HCT116 (cell line): ENCODE data around the gene SDCCAG8. TPM values are rescaled to one million over a fixed set of nuclear protein-coding genes. Genes with fewer than 3 reads are reported as not detected.

ENCODE experiments used
- ATAC-seq: fragments of 200-7000 bp; cut with Tn5 transposase; 2 replicates; pipeline ENCODE4 v1.9.1; 2020; ENCODE audit warnings: mild to moderate bottlenecking, moderate library complexity
- BruUV-seq: library from RNA; stranded (reverse); fragments of 400-500 nt; replicated peaks from 2 replicates; lab custom pipeline; 2021; lab: Mats Ljungman, UMichigan
- CTCF ChIA-PET: fragments of 300-600 bp; sonication (Branson Sonifier 250); formaldehyde crosslinking; loops from one replicate; lab custom pipeline; 2021; ENCODE audit warnings: antibody characterized with exemption; lab: Charles Lee
- POLR2A ChIA-PET: fragments of 300-600, 350-600 bp; sonication (Branson Sonifier 250); formaldehyde crosslinking; loops from one replicate; lab custom pipeline; 2021; ENCODE audit warnings: antibody characterized with exemption; lab: Charles Lee
- RAD21 ChIA-PET, 2 experiments: fragments of 300-600 bp; sonication (Branson Sonifier 250); formaldehyde crosslinking; loops; one replicate each; lab custom pipeline; 2023; ENCODE audit warnings: low total read pairs in 2 of 2; ENCODE audit not compliant: uncharacterized antibody in 2 of 2, unreplicated experiment in 2 of 2, low non-redundant PET in 1 of 2; lab: Charles Lee
- DNase-seq: peaks from one replicate; pipeline ENCODE4 v3.0.0-alpha.2; 2010; ENCODE audit warnings: low read depth, low spot score
- H2AFZ ChIP-seq: fragments of 200-600 bp; shearing (Covaris generic), sonication (generic); 2 replicates; pipeline ENCODE4 v1.6.1; 2017; ENCODE audit warnings: low read depth, mixed run types, mixed read lengths, antibody characterized with exemption, low read length; ENCODE audit not compliant: poor library complexity, severe bottlenecking
- H3K27ac ChIP-seq: 2 replicates; pipeline ENCODE4 v1.5.1; 2012; ENCODE audit warnings: low read depth, low read length
- H3K27me3 ChIP-seq: fragments of 200-600 bp; sonication (generic); 2 replicates; pipeline ENCODE4 v1.6.1; 2016; ENCODE audit warnings: mixed run types, low read length, mixed read lengths; ENCODE audit not compliant: insufficient read depth
- H3K36me3 ChIP-seq, 2 experiments: fragments of 200-500 bp in 1 of 2; fragments of 200-600 bp in 1 of 2; sonication (Bioruptor generic) in 1 of 2; sonication (generic) in 1 of 2; 2 replicates each; pipeline versions ENCODE4 v1.5.1 to v1.6.1; 2014 to 2016; ENCODE audit warnings: low read length in 2 of 2, inconsistent platforms in 1 of 2, mixed read lengths in 1 of 2, mixed run types in 1 of 2; ENCODE audit not compliant: insufficient read depth in 2 of 2, control insufficient read depth in 1 of 2
- H3K4me1 ChIP-seq, 2 experiments: fragments of 200-600 bp in 1 of 2; sonication (generic) in 1 of 2; 2 replicates each; pipeline versions ENCODE4 v1.5.1 to v1.6.1; 2012 to 2017; ENCODE audit warnings: low read length in 2 of 2, inconsistent platforms in 1 of 2, mild to moderate bottlenecking in 1 of 2, mixed read lengths in 1 of 2, mixed run types in 1 of 2, moderate library complexity in 1 of 2; ENCODE audit not compliant: insufficient read depth in 2 of 2, control insufficient read depth in 1 of 2
- H3K4me2 ChIP-seq: fragments of 200-600 bp; sonication (generic); 2 replicates; pipeline ENCODE4 v1.6.1; 2017; ENCODE audit warnings: mixed run types, low read length, mixed read lengths
- H3K4me3 ChIP-seq, 2 experiments: fragments of 200-600 bp in 1 of 2; sonication (generic) in 1 of 2; replicated peaks in 1 of 2; 2 replicates each; pipeline ENCODE4 v1.5.1; 2011 to 2016; ENCODE audit warnings: low read length in 2 of 2, control low read depth in 1 of 2, low read depth in 1 of 2, mild to moderate bottlenecking in 1 of 2, mixed read lengths in 1 of 2, mixed run types in 1 of 2
- H3K79me2 ChIP-seq: fragments of 200-600 bp; sonication (generic); 2 replicates; pipeline ENCODE4 v1.6.1; 2017; ENCODE audit warnings: mild to moderate bottlenecking, mixed run types, low read length, moderate library complexity, mixed read lengths; ENCODE audit not compliant: insufficient read depth
- H3K9ac ChIP-seq: fragments of 200-600 bp; sonication (generic); 2 replicates; pipeline ENCODE4 v1.6.1; 2016; ENCODE audit warnings: low read length, mixed read lengths
- H3K9me2 ChIP-seq: fragments of 200-600 bp; sonication (generic), shearing (Covaris generic); 2 replicates; pipeline ENCODE4 v1.6.1; 2017; ENCODE audit warnings: mixed run types, mild to moderate bottlenecking, moderate library complexity; ENCODE audit not compliant: insufficient read depth
- H3K9me3 ChIP-seq, 2 experiments: fragments of 200-500 bp in 1 of 2; fragments of 200-600 bp in 1 of 2; sonication (Bioruptor generic) in 1 of 2; sonication (generic) in 1 of 2; 2 replicates each; pipeline ENCODE4 v1.6.1; 2014 to 2017; ENCODE audit warnings: low read length in 2 of 2, mixed read lengths in 2 of 2, inconsistent platforms in 1 of 2, low read depth in 1 of 2, mild to moderate bottlenecking in 1 of 2, mixed run types in 1 of 2, moderate library complexity in 1 of 2; ENCODE audit not compliant: control insufficient read depth in 1 of 2, insufficient read depth in 1 of 2
- H4K20me1 ChIP-seq: fragments of 200-600 bp; sonication (generic), shearing (Covaris generic); 2 replicates; pipeline ENCODE4 v1.6.1; 2017; ENCODE audit warnings: mixed run types, mild to moderate bottlenecking, moderate library complexity; ENCODE audit not compliant: insufficient read depth
- CEBPB ChIP-seq: IDR thresholded peaks from 2 replicates; pipeline ENCODE4 v1.6.1; 2012; ENCODE audit warnings: low read depth
- EGR1 ChIP-seq: IDR thresholded peaks from 2 replicates; pipeline ENCODE4 v1.6.1; 2012; ENCODE audit warnings: low read depth
- EZH2 ChIP-seq: fragments of 200-600 bp; sonication (generic); IDR thresholded peaks from 2 replicates; pipeline ENCODE4 v1.6.1; 2017; ENCODE audit warnings: antibody characterized with exemption, mixed run types
- FOSL1 ChIP-seq: IDR thresholded peaks from 2 replicates; pipeline ENCODE4 v1.6.1; 2012; ENCODE audit warnings: low read depth
- JUND ChIP-seq: IDR thresholded peaks from 2 replicates; pipeline ENCODE4 v1.6.1; 2012
- POLR2AphosphoS5 ChIP-seq: IDR thresholded peaks from 2 replicates; pipeline ENCODE4 v1.6.1; 2011; ENCODE audit warnings: mild to moderate bottlenecking, low read depth, low read length, moderate library complexity
- RAD21 ChIP-seq: IDR thresholded peaks from 2 replicates; pipeline ENCODE4 v1.6.1; 2012; ENCODE audit warnings: low read depth, mild to moderate bottlenecking
- SIN3A ChIP-seq: IDR thresholded peaks from 2 replicates; pipeline ENCODE4 v1.6.1; 2012; ENCODE audit warnings: low read depth
- SP1 ChIP-seq: IDR thresholded peaks from 2 replicates; pipeline ENCODE4 v1.6.1; 2012; ENCODE audit warnings: low read depth
- TCF7L2 ChIP-seq: IDR thresholded peaks from 2 replicates; pipeline ENCODE4 v1.7.0; 2011; ENCODE audit warnings: borderline replicate concordance, inconsistent platforms; ENCODE audit not compliant: insufficient read depth, insufficient read length; ENCODE audit errors: extremely low read depth
- YY1 ChIP-seq: IDR thresholded peaks from 2 replicates; pipeline ENCODE4 v1.6.1; 2011; ENCODE audit warnings: low read length, low read depth, moderate library complexity, mild to moderate bottlenecking; ENCODE audit not compliant: insufficient replicate concordance; ENCODE audit errors: extremely low read depth
- ZFX ChIP-seq: fragments of 450-650 bp; IDR thresholded peaks from 2 replicates; pipeline ENCODE4 v1.6.1; 2017
- ZNF274 ChIP-seq: fragments of 200-500 bp; sonication (Bioruptor generic); IDR thresholded peaks from 2 replicates; pipeline ENCODE4 v1.6.1; 2014; ENCODE audit warnings: mild to moderate bottlenecking, low read depth, low read length, inconsistent platforms
- intact Hi-C: fragments of 100-400 bp; cut with micrococcal nuclease; formaldehyde crosslinking; loops from 2 replicates; pipeline ENCODE4 v1.10.0; 2022
- total RNA-seq: library from RNA; stranded (reverse); gene quantifications from one replicate; pipeline ENCODE4 v1.2.1, GENCODE V29; 2021; ENCODE audit not compliant: unreplicated experiment
- TF ChIP-seq, protein P1 (sequence below): IDR thresholded peaks from 2 replicates; pipeline ENCODE4 v1.6.1; 2012
- TF ChIP-seq, protein P2 (sequence below): IDR thresholded peaks from 2 replicates; pipeline ENCODE4 v1.6.1; 2012; ENCODE audit warnings: low read depth
- TF ChIP-seq, protein P3 (sequence below): IDR thresholded peaks from 2 replicates; pipeline ENCODE4 v1.6.1; 2011; ENCODE audit warnings: mild to moderate bottlenecking, low read length, moderate library complexity; ENCODE audit not compliant: insufficient replicate concordance; ENCODE audit errors: extremely low read depth
- TF ChIP-seq, protein P4 (sequence below), 3 experiments: fragments of 200-600 bp in 1 of 3; sonication (generic) in 1 of 3; IDR thresholded peaks in 2 of 3; conservative IDR thresholded peaks in 1 of 3; 2 replicates each; pipeline ENCODE4 v1.5.1; 2012 to 2017; ENCODE audit warnings: low read depth in 2 of 3, low read length in 2 of 3, antibody characterized with exemption in 1 of 3, borderline replicate concordance in 1 of 3, control low read depth in 1 of 3, mild to moderate bottlenecking in 1 of 3, mixed read lengths in 1 of 3, mixed run types in 1 of 3, moderate library complexity in 1 of 3; ENCODE audit not compliant: insufficient read depth in 1 of 3
- TF ChIP-seq, protein P5 (sequence below): IDR thresholded peaks from 2 replicates; pipeline ENCODE4 v1.6.1; 2012

SDCCAG8 gene
- total RNA-seq, 1 experiment from 2014 or later: 38.2 TPM

DNA sequence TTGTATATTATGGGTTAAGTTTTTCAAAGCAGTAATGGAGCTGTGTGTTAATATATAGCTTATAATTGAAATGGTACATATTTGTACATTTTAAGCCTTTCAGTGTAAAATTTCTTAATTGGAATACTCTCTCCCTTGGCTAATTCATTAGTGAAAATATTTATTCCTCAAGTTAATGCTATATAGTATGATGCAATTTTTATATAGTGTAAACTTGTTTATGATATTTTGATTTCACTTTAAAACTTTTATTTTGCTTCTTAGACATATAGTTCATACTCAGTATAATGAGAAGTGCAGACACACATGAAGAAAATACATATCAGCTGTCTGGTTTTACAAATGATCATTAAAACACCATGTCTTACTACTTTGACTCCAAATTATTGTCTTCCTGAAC lies 140.6 kb downstream of the SDCCAG8 start:
- ChIA-PET POLR2A (no interaction called here), RAD21 (no interaction called here), CTCF (no interaction called here)
- ATAC-seq: no peak
- DNase-seq: no peak
- Histone ChIP-seq H3K36me3 (no peaks in the 10 kb centered on the region), H4K20me1 (no peaks in the 10 kb centered on the region), H3K79me2 (no peaks in the 10 kb centered on the region), H3K27me3 (no peaks in the 10 kb centered on the region), H3K27ac (no peak overlapping the region), H2AFZ (no peak overlapping the region), H3K9ac (no peak overlapping the region), H3K4me2 (no peak overlapping the region), H3K4me3 (no peak overlapping the region), H3K9me3 (no peaks in the 10 kb centered on the region), H3K4me1 (no peaks in the 10 kb centered on the region), H3K9me2 (no peaks in the 10 kb centered on the region)
- no peak for TF ChIP-seq ZNF274
- TF ChIP-seq, protein P1, sequence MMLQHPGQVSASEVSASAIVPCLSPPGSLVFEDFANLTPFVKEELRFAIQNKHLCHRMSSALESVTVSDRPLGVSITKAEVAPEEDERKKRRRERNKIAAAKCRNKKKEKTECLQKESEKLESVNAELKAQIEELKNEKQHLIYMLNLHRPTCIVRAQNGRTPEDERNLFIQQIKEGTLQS: no peak
- TF ChIP-seq EGR1: no peak
- no peak for TF ChIP-seq JUND
- no peak for TF ChIP-seq RAD21
- TF ChIP-seq EZH2: no peak
- no peak for TF ChIP-seq SP1
- no peak for TF ChIP-seq POLR2AphosphoS5
- TF ChIP-seq, protein P2, sequence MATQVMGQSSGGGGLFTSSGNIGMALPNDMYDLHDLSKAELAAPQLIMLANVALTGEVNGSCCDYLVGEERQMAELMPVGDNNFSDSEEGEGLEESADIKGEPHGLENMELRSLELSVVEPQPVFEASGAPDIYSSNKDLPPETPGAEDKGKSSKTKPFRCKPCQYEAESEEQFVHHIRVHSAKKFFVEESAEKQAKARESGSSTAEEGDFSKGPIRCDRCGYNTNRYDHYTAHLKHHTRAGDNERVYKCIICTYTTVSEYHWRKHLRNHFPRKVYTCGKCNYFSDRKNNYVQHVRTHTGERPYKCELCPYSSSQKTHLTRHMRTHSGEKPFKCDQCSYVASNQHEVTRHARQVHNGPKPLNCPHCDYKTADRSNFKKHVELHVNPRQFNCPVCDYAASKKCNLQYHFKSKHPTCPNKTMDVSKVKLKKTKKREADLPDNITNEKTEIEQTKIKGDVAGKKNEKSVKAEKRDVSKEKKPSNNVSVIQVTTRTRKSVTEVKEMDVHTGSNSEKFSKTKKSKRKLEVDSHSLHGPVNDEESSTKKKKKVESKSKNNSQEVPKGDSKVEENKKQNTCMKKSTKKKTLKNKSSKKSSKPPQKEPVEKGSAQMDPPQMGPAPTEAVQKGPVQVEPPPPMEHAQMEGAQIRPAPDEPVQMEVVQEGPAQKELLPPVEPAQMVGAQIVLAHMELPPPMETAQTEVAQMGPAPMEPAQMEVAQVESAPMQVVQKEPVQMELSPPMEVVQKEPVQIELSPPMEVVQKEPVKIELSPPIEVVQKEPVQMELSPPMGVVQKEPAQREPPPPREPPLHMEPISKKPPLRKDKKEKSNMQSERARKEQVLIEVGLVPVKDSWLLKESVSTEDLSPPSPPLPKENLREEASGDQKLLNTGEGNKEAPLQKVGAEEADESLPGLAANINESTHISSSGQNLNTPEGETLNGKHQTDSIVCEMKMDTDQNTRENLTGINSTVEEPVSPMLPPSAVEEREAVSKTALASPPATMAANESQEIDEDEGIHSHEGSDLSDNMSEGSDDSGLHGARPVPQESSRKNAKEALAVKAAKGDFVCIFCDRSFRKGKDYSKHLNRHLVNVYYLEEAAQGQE: no peak
- TF ChIP-seq FOSL1: no peak
- no peak for TF ChIP-seq YY1
- no peak for TF ChIP-seq SIN3A
- no peak for TF ChIP-seq ZFX
- TF ChIP-seq, protein P3, sequence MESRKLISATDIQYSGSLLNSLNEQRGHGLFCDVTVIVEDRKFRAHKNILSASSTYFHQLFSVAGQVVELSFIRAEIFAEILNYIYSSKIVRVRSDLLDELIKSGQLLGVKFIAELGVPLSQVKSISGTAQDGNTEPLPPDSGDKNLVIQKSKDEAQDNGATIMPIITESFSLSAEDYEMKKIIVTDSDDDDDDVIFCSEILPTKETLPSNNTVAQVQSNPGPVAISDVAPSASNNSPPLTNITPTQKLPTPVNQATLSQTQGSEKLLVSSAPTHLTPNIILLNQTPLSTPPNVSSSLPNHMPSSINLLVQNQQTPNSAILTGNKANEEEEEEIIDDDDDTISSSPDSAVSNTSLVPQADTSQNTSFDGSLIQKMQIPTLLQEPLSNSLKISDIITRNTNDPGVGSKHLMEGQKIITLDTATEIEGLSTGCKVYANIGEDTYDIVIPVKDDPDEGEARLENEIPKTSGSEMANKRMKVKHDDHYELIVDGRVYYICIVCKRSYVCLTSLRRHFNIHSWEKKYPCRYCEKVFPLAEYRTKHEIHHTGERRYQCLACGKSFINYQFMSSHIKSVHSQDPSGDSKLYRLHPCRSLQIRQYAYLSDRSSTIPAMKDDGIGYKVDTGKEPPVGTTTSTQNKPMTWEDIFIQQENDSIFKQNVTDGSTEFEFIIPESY: no peak
- TF ChIP-seq, protein P4, sequence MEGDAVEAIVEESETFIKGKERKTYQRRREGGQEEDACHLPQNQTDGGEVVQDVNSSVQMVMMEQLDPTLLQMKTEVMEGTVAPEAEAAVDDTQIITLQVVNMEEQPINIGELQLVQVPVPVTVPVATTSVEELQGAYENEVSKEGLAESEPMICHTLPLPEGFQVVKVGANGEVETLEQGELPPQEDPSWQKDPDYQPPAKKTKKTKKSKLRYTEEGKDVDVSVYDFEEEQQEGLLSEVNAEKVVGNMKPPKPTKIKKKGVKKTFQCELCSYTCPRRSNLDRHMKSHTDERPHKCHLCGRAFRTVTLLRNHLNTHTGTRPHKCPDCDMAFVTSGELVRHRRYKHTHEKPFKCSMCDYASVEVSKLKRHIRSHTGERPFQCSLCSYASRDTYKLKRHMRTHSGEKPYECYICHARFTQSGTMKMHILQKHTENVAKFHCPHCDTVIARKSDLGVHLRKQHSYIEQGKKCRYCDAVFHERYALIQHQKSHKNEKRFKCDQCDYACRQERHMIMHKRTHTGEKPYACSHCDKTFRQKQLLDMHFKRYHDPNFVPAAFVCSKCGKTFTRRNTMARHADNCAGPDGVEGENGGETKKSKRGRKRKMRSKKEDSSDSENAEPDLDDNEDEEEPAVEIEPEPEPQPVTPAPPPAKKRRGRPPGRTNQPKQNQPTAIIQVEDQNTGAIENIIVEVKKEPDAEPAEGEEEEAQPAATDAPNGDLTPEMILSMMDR (IDR thresholded peaks at IDR 0.05 in 2 of 3, conservative IDR thresholded peaks at IDR 0.05 in 1 of 3; ENCODE audit: borderline replicate concordance in 1 of 3, insufficient read depth in 1 of 3, low read depth in 2 of 3, low read length in 2 of 3): no peak
- no peak for TF ChIP-seq TCF7L2
- TF ChIP-seq CEBPB: no peak
- TF ChIP-seq, protein P5, sequence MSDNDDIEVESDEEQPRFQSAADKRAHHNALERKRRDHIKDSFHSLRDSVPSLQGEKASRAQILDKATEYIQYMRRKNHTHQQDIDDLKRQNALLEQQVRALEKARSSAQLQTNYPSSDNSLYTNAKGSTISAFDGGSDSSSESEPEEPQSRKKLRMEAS: no peak
- intact Hi-C loops: no loop called here
- no TSS peak for BruUV-seq
